HG03558 (cell line): ENCODE measurements around the gene AHCYL2.
"Not testable (repeated sequence)": the region's sequence is repeated elsewhere in the genome, so short reads cannot be mapped to it uniquely, and the experiment has no call there.

Experiments used
- ATAC-seq: cut with Tn5 transposase; IDR thresholded peaks from one replicate; pipeline ENCODE4 v1.9.1; 2021; ENCODE audit warnings: moderate number of reproducible peaks; ENCODE audit not compliant: unreplicated experiment; ENCODE audit errors: extremely low read depth

AHCYL2 gene

DNA sequence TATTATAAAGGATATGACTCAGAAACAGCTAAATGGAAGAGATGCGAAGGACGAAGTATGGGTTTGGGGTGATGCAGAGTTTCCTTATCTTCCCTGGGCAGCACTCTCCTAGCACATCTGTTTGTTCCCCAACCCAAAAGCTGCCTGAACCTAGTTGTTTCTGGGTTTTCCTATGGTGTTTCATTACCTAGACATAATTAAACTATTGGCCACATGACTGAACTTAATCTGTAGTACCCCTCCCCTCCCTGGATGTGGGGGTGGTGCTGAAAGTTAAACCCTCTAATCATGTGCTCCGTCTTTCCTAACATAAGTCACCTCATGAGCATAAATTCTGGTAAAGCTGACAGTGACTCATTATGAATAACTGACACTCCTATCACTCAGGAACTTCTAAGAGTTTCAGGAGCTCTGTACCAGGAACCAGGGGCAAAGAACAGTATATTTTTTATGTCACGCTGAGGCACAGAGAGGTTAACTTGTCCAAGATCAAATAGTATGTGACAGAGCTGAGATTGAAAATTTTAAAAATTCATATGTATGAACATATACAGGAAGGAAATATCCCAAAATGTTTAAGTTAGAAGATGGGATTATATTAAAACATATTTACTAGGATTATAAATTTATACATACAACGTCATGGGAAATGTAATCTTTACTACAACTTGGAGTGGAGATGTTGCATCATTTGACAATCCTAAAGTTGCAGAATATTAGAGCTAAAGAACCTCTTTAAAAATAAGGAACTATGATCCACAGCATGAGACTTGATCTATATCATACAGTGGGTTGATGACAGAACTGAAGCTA is 214.2 kb downstream of the AHCYL2 start:
- no peak for ATAC-seq

DNA sequence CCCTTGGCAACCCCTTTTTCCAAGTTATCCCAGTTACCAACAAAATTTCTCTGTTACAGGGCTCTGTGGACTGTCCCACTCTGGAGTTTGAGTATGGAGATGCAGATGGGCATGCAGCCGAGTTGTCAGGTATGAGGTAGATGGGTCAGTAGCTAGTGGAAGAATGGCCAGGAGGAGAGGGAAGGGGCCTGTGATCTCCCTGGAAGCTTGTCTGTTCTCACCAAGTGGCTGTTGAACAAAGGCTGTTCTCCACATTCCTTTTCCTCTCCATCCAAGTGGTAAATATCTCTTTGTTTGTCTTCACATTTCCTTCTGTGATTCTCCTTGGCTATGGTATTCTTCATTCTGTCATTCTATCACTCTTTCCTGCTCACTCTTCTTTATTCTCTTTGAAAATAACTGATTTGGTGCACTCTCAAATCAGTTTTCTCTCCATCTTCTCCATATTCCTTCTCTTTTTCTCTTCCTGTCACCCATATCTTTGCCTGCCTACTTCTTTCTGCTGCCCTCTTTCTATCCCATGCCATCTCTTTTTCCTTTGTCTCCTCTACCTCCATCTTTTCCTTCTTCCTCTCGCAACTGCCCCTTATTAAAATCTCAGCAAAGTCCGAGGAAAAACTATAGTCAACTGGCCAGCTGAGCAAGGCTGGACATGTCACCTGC is 215.3 kb downstream of the AHCYL2 start:
- ATAC-seq, result no peak

GRCh38 chr7:129443612-129444011 is 218.8 kb downstream of the AHCYL2 start:
- ATAC-seq, result no peak

DNA sequence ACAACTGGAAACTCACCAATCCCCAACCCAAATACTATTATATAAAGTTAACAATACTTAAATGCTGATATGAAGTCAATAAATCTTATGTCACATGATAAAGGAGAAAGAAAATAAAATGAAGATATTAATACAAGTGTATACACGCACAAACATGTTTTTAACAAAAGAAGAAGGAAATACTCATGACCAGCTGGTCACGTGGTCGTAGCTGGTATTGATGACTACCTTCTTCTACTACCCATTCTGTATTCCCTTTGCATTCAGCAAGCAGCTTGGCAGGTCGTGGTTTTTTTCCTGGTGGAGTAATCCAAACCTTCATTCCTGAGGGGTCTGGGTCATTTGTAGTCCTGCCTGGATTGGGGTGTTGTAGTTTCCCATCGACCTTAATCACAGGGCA is 219.9 kb downstream of the AHCYL2 start:
- ATAC-seq, result not testable (repeated sequence)

- not testable (repeated sequence) for ATAC-seq
These were observed 222.1 kb downstream of the AHCYL2 start for GRCh38 chr7:129446925-129447324.

GRCh38 chr7:129447445-129447844 is 222.6 kb downstream of the AHCYL2 start:
- not testable (repeated sequence) for ATAC-seq

DNA sequence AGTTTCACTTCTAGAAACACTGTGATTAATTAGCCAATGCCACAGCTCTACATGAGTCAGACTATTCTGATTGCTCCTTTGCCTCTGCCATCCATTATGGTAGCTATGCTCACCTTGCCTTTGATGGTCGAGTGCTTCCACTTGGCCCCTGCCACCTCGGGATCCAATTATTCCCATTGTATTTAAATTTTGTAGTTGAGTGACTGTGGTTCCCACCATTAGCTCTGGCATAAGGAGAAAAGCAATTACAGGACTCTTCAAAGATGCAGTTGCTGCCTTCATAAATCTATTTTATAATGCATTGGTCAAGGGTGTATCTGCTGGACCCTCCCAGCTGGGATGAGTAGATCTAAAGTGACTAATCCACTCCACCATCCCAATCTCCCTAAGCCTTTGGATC is 223.8 kb downstream of the AHCYL2 start:
- ATAC-seq, result not testable (repeated sequence)

DNA sequence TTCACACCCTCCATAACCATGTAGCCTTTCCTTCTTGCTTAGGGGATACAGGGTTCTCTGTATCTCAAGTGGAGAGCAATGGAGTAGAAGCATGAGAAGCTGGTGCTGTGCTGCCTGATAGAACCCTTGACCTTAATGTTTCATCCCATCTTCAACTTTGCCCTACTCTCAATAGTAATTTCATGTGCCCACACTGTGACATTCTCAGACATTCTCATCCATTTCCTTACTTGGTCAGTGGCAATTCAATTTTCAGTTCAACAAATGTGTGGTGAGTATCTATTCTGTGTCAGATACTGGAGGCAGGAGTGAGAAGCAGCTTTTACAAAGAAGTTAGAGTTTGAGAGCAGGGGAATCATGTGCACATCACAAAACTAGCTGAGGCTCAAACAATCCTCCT is 225.5 kb downstream of the AHCYL2 start:
- ATAC-seq, result no peak

DNA sequence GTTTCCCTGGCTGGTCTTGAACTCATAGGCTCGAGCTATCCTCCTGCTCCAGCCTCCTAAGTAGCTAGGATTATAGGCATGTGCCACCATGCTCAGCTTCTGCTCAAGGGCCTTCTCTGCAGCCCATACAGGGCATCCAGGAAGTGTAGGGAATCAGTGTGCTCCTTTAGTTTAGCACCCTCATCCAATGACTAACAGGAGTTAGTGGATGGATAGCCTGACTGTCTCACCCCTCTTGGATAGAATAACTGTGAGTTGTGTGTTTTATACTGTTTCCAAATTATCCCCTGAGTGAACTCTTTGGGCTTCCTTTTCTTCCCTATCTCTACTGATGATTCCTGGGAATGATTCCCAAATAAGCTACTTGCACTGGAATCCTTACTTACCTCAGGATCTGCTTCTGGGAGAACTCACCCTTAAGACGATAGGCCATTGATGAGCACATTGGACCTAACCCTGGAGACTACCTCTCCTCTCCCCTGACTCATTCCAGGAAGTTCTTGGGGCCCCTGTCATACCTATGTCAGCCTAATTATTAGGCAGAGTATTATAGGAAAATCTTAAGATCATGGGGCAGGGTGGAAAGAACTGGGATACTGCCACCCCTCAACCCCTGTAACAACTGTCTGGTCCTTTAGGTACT is 227.9 kb downstream of the AHCYL2 start:
- ATAC-seq, result no peak

DNA sequence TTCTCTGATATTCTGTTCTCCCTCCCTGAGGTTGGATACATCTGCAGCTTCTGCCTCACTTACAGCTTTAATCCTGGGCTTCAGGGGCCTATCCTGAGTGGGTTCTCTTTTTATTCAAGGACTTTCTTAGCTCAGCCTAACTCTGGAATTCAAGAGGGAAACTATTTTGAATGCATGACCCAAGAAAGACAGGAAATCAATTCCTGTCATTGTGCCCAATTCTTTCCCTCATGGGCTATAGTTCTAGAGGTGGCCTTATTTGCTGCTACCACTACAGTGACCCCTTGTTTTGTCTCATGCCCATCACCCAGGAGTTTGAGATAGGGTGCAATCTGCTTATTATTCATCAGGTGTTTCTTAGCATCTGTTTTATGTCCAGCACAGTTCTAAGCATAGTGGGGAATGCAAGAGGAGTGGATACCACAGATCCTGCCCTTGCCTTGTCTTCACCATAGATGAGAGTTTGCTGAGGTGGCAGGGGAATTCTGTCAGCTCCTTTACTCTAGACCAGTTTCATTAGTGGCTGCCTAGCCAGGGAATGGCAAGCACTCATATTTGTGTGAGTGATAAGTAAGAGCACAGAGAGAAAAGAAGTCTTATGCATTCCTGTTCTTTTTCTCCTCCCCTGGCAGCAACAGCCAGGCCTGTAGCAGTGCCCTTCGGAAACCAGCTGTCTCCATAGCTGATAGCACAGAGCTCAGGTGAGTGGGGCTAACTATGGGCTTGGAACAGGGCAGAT is 228.8 kb downstream of the AHCYL2 start:
- no peak for ATAC-seq

GRCh38 chr7:129454249-129454551 is 229.4 kb downstream of the AHCYL2 start:
- ATAC-seq, result no peak

- no peak for ATAC-seq
These were observed 231.6 kb downstream of the AHCYL2 start for GRCh38 chr7:129456421-129456820.

DNA sequence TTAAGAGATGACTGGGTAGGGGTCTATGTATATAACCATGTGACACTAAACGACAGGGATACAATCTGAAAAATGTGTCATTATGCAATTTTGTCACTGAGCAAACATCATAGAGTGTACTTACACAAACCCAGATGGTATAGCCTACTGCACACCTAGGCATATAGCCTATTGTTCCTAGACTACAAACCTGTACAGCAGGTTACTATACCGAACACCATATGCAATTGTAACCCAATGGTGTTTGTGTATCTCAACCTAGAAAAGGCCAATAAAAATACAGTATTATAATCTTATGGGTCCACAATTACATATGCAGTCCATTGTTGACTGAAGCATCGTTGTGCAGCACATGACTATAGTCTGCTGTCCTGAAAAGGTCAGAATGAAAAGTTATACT is 232.3 kb downstream of the AHCYL2 start:
- no peak for ATAC-seq

DNA sequence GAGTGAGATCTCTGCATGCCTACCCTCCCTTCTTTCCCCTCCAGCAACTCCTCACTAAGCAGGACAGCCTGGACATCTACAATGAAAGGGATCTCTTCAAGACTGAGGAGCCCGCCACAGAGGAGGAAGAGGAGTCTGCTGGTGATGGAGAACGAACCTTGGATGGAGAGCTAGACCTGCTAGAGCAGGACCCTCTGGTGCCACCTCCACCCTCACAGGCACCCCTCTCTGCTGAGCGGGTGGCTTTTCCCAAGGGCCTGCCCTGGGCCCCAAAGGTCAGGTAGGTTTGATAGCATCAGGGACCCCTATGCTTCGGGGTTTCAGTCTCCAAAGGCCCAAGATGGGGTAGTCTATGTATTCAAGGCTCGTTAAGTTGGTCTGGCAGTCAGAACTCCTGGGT is 233.3 kb downstream of the AHCYL2 start:
- no peak for ATAC-seq

DNA sequence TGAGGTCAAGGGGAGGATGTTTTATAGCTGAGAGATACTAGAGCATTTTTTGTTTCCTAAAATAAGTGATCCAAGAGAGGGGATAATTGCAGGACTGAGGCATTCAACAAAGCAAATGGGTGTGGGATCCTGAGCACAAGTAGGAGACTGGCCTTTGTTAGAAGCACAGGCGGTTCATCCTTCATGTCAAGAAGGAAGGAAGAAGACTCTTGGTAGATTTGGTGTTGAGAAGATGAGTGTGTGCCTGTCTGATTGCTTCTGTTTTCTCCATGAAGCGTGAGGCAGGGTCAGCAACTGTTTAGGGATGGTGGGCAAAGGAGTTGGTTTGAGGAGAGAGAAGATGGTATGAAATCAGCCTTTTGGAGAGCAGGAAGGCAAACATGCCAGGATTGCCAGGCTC is 237.0 kb downstream of the AHCYL2 start:
- no peak for ATAC-seq

DNA sequence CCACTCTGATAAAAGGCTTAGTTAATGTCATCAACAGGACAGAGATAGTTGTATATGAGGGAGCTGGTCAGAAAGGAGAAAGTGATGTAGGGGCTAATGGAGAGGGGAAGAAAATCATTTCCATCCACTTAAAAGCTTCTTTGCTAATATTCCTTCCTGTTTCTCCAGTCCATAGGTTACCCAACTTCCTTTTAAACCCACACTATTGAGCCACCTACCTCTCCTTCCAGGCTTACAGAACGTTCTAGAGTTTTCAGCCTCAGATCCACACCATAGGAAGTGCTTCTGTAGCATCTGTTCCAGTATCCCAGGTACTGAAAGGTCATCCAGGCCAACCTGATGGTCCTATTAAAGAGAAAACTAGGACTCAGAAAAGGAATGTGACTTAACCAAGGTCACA is 237.6 kb downstream of the AHCYL2 start:
- no peak for ATAC-seq

DNA sequence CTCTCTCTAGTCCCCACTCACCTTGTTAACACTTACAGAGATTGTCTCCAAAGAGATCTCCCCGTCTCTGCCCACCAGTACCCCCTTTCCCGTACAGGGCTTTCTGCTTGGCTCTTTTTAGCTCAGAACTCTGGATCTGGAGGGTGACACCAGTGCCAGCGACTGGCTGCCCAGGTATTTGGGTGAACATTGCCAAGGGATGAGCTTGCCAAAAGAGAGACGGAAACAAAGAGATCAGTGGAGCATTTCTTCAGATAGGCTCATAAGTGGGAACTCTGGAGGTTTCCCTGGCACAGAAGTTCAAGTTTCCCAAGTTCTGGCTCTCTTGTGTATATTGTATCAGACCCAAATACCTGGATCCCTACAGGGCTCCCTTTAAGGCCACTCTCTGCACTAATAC is 239.4 kb downstream of the AHCYL2 start:
- no peak for ATAC-seq

- no peak for ATAC-seq
These were observed 240.2 kb downstream of the AHCYL2 start for GRCh38 chr7:129465080-129465479.

- ATAC-seq, result no peak
These were observed 242.0 kb downstream of the AHCYL2 start for GRCh38 chr7:129466796-129467195.

DNA sequence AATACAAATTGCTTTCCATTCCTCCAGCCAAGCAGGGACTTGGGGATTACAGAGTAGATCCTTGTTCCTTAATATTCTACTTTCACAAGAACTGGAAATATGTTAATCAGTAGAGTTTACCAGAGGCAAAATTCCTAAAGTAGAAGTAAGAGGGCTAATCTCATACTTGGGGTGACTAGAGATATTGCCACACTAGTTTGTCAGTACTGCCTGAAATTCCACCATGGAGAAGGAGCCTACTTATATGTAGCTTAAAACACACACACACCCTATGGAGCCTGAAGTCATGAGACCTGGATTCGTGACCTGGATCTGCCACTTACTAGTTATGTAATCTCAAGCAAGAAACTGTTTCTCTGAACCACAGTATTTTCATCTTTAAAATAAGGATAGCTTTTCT is 243.3 kb downstream of the AHCYL2 start:
- ATAC-seq, result no peak

DNA sequence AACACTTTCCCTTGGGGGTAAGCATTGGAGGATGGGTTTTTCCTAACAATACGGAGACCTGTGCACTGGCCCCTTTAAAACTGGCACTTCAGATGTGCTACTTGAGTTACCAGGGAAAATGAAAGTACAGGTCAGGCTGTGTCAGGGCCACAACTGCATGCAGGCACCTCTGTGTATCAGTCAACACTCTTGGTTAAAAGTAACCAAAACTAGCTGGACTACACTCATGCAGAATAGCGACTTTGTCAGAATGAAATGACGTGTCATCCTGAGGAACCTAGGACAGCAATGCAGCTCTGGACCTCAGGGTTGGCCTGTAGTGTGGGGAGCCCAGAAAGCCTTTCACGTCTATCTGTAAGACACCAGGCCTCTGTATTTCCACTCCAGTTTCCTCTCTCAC is 243.7 kb downstream of the AHCYL2 start:
- ATAC-seq, result no peak
